Ishikawa (cell line): ENCODE measurements around the gene SDK2.
A peak's percentile ranks its signal among the peaks of the same experiment; 100 is the strongest.

Source experiments
- CEBPB ChIP-seq: IDR thresholded peaks from 2 replicates; pipeline ENCODE4 v1.6.1; 2012
- CREB1 ChIP-seq: IDR thresholded peaks from 2 replicates; pipeline ENCODE4 v1.6.1; 2012; ENCODE audit warnings: low read depth
- EGR1 ChIP-seq: IDR thresholded peaks from 2 replicates; pipeline ENCODE4 v1.6.1; 2012
- EP300 ChIP-seq: IDR thresholded peaks from 2 replicates; pipeline ENCODE4 v1.6.1; 2012; ENCODE audit warnings: borderline replicate concordance
- FOXM1 ChIP-seq: IDR thresholded peaks from 2 replicates; pipeline ENCODE4 v1.6.1; 2012; ENCODE audit warnings: low read depth, borderline replicate concordance
- NFIC ChIP-seq: IDR thresholded peaks from 2 replicates; pipeline ENCODE4 v1.6.1; 2012
- RAD21 ChIP-seq: IDR thresholded peaks from 2 replicates; pipeline ENCODE4 v1.6.1; 2012; ENCODE audit warnings: low read depth
- TAF1 ChIP-seq: IDR thresholded peaks from 2 replicates; pipeline ENCODE4 v1.6.1; 2012; ENCODE audit warnings: low read depth, mild to moderate bottlenecking
- TCF12 ChIP-seq: IDR thresholded peaks from 2 replicates; pipeline ENCODE4 v1.6.1; 2012; ENCODE audit warnings: low read depth
- TEAD4 ChIP-seq: IDR thresholded peaks from 2 replicates; pipeline ENCODE4 v1.6.1; 2012
- YY1 ChIP-seq: IDR thresholded peaks from 2 replicates; pipeline ENCODE4 v1.6.1; 2012; ENCODE audit warnings: low read depth
- ZBTB7A ChIP-seq: IDR thresholded peaks from 2 replicates; pipeline ENCODE4 v1.6.1; 2012; ENCODE audit warnings: low read depth
- TF ChIP-seq, protein P1 (sequence below): IDR thresholded peaks from 2 replicates; pipeline ENCODE4 v1.6.1; 2012; ENCODE audit warnings: low read depth, mild to moderate bottlenecking
- TF ChIP-seq, protein P2 (sequence below): IDR thresholded peaks from 2 replicates; pipeline ENCODE4 v1.6.1; 2012
- TF ChIP-seq, protein P3 (sequence below): IDR thresholded peaks from 2 replicates; pipeline ENCODE4 v1.6.1; 2012

SDK2 gene

DNA sequence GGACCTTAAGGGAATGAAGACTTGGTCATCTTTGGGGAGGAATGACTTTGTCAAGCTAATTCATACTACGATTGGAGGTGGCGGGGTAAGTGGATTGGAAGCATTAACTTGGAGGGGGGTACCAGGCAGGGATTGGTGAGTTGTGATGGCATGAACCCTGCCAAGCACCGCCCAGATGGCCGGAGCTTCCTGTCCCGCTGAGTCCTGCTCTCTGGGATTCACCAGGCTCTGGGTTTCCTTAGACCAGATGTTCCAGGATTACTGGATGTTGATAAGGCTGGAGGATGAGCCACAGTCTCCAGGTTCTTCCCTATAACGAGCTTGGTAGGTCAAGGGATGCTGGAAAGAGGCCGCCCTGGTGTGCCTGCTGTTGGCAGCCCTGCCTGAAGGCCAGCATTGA is 154.9 kb downstream of the SDK2 start:
- TF ChIP-seq, protein P1, sequence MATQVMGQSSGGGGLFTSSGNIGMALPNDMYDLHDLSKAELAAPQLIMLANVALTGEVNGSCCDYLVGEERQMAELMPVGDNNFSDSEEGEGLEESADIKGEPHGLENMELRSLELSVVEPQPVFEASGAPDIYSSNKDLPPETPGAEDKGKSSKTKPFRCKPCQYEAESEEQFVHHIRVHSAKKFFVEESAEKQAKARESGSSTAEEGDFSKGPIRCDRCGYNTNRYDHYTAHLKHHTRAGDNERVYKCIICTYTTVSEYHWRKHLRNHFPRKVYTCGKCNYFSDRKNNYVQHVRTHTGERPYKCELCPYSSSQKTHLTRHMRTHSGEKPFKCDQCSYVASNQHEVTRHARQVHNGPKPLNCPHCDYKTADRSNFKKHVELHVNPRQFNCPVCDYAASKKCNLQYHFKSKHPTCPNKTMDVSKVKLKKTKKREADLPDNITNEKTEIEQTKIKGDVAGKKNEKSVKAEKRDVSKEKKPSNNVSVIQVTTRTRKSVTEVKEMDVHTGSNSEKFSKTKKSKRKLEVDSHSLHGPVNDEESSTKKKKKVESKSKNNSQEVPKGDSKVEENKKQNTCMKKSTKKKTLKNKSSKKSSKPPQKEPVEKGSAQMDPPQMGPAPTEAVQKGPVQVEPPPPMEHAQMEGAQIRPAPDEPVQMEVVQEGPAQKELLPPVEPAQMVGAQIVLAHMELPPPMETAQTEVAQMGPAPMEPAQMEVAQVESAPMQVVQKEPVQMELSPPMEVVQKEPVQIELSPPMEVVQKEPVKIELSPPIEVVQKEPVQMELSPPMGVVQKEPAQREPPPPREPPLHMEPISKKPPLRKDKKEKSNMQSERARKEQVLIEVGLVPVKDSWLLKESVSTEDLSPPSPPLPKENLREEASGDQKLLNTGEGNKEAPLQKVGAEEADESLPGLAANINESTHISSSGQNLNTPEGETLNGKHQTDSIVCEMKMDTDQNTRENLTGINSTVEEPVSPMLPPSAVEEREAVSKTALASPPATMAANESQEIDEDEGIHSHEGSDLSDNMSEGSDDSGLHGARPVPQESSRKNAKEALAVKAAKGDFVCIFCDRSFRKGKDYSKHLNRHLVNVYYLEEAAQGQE = no peak
- TF ChIP-seq, protein P2, sequence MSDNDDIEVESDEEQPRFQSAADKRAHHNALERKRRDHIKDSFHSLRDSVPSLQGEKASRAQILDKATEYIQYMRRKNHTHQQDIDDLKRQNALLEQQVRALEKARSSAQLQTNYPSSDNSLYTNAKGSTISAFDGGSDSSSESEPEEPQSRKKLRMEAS = no peak
- TF ChIP-seq NFIC (no peak), ZBTB7A (no peak), TCF12 (no peak), RAD21 (no peak), EP300 (no peak), YY1 (no peak), CEBPB (no peak), TAF1 (no peak), TEAD4 (no peak), CREB1 (no peak), FOXM1 (no peak), EGR1 (no peak)
- TF ChIP-seq, protein P3, sequence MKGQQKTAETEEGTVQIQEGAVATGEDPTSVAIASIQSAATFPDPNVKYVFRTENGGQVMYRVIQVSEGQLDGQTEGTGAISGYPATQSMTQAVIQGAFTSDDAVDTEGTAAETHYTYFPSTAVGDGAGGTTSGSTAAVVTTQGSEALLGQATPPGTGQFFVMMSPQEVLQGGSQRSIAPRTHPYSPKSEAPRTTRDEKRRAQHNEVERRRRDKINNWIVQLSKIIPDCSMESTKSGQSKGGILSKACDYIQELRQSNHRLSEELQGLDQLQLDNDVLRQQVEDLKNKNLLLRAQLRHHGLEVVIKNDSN = no peak

DNA sequence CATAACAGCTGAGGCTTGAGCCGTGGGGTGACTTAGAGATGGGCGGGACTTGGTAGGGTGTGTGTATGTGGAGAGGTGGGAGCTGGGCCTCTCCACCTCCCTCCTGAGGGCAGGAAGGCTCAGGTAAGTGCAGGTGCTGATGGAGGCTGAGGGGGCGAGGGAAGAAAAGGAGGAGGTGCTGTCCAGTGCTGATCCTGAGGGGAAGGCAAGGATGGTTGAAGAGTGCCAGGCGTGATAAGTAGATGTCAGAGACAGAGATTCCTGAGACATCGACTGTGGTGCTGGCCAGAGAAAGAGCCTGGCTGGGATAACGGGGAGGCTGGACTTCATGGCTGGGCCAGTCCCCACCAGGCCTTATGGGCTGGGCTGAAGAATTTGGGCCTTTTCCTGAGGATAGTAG is 159.1 kb downstream of the SDK2 start:
- TF ChIP-seq, protein P1 = peak; percentile 83
- TF ChIP-seq EP300 = no peak

DNA sequence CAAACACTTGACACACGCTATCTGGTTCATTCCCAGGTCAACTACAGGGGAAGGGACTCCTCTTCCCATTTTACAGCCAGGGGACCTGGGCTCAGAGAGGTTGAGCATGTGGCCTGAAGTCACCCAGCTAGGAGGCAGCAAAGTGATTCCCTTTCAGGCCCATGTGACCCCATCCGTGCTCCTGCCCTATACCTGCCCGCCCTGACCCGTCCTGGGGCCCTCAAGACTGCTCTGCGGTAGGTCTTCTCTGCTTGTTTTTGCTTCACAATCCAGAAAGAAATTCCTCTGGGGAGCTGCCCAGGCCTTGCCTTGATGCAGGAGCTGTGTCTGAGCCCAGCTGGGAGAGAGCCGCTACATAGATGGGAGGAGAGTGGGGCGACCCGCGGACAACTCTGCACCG is 161.4 kb downstream of the SDK2 start:
- TF ChIP-seq TAF1 = no peak
- TF ChIP-seq CEBPB = no peak
- TF ChIP-seq, protein P1 = no peak
- TF ChIP-seq EP300 = no peak
- TF ChIP-seq TCF12 = no peak
- TF ChIP-seq NFIC = no peak

DNA sequence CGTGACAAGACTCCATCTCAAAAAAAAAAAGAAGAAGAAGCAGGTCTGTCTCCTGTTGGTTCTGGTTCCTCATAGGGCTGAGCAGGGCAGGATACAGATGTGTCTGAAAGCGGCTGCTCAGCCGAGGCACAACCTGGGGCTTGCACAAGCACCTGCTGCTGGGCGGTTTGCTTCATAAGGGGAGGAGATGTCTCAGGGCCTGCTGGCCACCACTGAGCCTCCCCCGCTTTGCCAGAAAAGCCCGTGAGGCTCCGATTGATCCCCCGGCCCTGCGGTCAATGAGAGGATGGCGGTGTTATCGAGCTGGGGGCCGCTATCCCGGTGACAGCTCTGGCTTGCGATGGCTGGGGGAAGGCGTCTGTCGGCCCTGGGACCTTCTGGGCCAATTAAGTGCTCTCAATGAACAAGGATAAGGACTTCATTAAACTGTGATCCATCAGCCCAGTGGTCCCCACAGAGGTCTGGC is 162.0 kb downstream of the SDK2 start:
- no peak for TF ChIP-seq TAF1
- TF ChIP-seq TCF12 = no peak
- TF ChIP-seq EP300 = no peak
- TF ChIP-seq RAD21 = no peak
- TF ChIP-seq, protein P2 = no peak
- no peak for TF ChIP-seq CEBPB
- no peak for TF ChIP-seq CREB1
- no peak for TF ChIP-seq ZBTB7A
- no peak for TF ChIP-seq TEAD4

DNA sequence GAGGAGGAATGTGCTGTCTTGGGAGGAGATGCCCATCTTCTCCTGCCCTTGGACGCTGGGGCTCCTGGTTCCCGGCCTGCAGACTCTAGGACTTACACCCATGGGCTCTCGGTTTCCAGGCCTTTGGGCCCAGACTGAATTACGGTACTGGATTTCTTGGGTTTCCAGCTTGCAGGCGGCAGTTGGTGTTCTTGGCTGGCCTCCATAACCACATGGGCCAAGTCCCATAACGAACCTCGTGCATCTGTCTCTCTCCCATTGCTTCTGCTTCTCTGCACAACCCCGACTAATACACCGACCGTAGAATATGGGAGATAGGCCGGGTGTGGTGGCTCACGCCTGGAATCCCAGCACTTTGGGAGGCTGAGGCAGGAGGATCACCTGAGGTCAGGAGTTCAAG is 162.6 kb downstream of the SDK2 start:
- TF ChIP-seq TAF1 (no peak), TEAD4 (no peak), RAD21 (no peak), NFIC (no peak), CREB1 (no peak)
- TF ChIP-seq, protein P1 = no peak
- TF ChIP-seq, protein P3 = no peak
